NCI-H510A treated with DMSO at 0.1 percent for 48 hours (cell line): ENCODE results near the gene CDK14.

ENCODE experiments used
- DNase-seq: peaks from one replicate; lab custom pipeline; 2025; lab: John Stamatoyannopoulos, UW

CDK14 gene

GRCh38 chr7:91050677-91051076 is 454.6 kb downstream of the CDK14 start:
- no peak for DNase-seq

GRCh38 chr7:91051966-91052365 is 455.8 kb downstream of the CDK14 start:
- DNase-seq, result no peak

- DNase-seq, result no peak
Observed at GRCh38 chr7:91054374-91054773, 458.3 kb downstream of the CDK14 start.

DNA sequence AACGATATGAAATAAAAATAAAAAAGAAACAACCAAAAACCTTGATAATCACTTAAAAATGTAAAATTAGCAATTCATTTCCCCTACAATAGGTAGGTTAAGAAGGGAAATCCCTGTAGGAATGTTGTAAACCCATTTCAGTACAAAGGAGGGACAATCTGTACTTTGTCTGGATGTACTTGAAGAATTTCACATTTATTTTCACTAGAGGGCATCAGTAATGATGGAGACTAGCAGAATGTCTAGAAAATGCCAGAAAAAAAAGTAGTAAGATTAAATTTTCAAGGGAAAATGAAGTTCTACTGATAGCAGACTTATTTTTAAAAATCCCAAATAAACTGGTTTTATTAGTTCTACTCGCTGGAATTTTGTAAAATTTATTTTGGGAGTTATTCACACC is 459.1 kb downstream of the CDK14 start:
- no peak for DNase-seq

GRCh38 chr7:91062713-91063112 is 466.6 kb downstream of the CDK14 start:
- no peak for DNase-seq

GRCh38 chr7:91064052-91064451 is 467.9 kb downstream of the CDK14 start:
- DNase-seq, result no peak

DNA sequence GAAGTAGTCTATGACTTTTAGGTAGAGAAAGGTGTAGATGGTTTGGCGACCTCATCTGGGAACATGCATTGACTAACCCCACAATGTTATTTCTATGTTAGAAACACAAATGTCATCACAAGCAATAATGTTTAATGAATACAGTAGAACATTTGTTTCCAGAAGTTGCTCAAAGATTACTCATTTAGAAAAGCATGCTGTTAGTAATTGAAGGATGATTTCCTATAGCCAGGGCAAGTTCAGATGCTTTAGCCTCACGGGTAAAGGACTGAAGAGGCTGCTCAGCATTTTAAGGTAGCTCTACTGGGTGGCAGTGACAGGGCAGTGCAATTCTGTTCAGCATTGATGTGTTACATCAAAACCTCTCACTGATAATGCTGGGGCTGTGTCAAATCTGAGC is 468.8 kb downstream of the CDK14 start:
- DNase-seq, result no peak

DNA sequence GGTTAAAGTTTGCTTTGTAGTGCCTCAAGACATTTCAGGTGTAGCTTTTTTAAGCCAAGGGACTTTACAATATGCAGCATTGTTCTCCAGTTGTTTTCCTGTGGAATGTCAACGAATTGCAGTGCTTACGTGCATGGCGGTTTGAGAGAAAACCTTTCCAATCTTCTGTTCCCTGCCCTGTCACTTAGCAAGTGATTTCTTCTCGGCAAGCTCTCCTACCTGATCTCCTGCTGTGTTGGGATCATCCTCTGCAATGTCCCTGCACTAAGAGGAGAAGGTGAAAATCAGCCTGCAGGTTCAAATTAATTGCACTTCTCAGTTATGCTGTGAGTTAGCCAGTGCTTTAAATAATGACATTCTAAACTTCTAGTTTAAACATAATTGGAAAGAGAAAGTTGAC is 470.5 kb downstream of the CDK14 start:
- DNase-seq, result no peak

GRCh38 chr7:91067242-91067641 is 471.1 kb downstream of the CDK14 start:
- DNase-seq, result no peak

DNA sequence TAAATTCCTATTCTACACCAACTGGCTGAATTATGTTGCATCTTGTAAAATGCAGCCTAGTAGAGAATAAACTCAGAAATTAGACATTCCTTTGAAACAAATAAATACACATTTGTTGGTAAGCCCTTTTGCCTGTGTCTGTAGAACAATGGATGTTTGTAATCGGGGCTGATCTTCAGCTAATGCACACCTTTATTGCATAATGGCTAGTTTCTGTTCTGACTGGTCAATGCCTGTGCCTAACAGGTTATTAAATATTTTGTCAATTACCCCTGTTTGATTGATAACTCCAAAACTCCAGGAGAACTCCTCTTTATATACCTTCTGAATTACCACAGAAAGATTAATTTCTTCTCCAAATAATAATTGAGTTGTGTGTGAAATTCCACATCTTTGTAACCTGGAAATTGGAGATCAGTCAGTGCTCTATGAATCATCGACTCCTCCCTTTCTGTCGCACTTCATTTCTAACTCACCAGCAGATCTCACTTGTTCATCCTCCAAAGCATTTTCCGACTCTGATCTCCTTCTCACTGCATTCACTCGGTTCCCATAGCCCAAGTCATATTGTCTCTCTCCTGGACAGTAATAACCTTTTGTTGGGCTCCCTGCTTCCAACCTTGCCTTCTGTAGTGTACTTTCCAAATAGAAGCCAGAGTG is 472.1 kb downstream of the CDK14 start:
- no peak for DNase-seq

GRCh38 chr7:91069146-91069545 is 473.0 kb downstream of the CDK14 start:
- no peak for DNase-seq

DNA sequence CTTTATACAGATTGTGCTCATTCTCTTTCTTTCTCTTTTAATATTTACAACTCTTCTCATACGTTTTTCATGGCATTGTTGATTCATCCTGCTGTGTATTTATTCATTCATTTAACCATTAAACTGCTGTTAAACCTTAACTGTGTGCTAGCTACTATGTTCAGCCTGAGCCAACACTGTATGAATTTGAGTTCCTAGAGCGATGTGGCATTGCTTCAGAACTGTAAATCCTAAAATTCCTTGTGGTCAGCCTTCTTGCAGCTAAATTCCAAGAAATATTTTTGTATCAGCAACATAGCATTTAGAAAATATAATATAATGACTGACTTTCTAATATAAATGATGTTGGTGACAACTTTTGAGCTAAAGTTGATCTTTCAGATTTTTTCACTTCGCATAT is 483.4 kb downstream of the CDK14 start:
- no peak for DNase-seq

DNA sequence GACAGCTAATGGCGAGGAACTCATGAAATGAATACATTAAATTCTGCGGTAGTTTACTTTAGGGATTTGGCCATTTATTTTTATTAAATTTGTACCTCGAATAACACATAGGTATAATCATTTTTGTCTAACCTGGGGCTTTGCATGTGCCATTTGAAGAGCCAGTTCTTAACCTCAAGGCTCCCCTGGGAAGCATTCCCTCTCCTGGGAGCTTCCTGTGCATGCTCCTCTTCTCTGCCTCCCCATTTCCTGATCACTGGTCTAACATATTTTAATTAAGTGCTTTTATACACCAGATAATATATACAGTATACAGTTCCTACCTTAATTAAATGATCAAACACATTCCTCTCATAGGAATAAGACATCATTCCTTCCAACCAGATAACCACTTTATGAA is 484.2 kb downstream of the CDK14 start:
- no peak for DNase-seq

- DNase-seq, result no peak
Observed at GRCh38 chr7:91082038-91082437, 485.9 kb downstream of the CDK14 start.

DNA sequence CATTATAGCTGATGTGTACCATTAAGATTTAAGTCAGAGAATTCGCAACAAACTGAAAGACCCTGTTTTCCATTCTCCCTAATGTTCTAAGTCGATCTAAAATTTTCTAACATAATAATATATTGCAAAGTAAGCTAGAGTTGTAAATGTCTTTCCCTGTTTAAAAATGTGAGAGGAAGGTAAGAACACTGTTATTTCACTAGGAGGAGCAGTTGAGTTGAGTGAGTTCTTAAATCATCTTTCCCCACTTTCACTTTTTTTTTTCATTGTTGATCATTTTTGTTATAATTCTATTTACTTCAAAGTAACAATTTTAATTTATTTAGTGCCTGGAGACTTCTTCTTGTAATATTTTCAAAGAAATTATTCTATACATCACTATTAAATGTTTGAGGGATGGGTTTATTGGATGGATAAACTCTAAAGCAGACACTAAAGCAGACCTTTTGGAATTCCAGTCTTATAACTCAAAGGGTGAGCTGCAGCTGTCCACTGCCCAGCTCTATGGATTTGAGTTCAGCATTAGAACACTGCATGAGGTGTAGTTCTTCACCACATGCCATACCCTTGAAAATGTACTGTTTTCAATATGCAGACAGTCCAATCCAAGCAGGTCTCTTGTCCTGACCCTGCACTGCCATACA is 486.9 kb downstream of the CDK14 start:
- DNase-seq, result peak; percentile 24

DNA sequence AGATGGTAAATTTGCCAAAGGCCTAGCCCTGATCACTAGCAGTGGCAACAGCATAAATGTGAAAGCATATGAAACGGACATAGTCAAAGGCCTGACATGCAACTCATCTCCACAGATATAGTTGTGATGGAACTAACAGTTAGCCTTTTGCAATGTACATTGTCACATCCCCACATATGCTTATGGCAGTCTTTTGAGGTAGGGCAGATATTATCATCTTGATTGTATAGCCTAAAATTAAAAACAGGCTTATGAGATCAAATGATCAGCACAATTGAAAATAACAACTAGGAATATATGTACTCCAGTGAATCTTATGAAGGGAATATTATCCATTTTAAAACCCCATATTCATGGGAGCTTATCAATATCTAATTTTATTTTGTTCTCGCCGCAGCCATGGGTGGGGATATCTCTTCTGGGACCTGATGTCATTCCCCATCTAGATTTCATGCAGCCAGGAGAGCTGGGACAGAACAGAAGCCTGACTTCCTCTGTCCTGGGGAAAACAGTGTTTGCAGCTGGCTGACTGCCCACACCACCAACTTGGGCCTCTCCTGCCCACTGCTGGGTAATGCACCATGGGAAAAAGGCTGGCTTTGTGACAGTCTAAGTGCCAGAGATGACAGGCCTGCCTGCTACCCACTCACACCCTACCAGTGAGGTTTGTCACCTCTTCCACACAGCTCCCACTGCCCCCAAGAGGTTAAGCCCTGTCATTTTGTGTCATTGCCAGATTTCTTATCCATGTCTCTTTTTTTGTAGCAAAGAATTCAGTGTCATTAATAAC is 487.9 kb downstream of the CDK14 start:
- no peak for DNase-seq

GRCh38 chr7:91085175-91085574 is 489.1 kb downstream of the CDK14 start:
- no peak for DNase-seq

- no peak for DNase-seq
Observed at GRCh38 chr7:91086200-91086599, 490.1 kb downstream of the CDK14 start.

DNA sequence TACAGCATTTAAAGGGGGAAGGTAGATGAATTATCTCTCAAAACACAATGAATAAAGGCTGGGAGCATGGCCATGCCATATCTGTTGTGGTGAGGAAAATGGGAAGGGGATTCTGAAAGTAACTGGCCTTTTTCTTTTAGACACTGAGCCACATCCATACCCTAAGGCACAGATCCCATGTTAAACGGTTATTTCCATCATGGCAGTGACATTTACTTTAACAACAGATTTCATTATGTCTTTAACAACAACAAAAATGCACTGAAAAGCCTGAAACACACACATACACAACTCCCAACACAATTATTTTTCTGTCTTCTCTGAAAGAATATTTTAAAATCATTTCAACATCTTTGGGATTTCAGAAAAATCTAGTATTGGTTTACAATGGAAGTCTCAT is 492.0 kb downstream of the CDK14 start:
- DNase-seq, result no peak

DNA sequence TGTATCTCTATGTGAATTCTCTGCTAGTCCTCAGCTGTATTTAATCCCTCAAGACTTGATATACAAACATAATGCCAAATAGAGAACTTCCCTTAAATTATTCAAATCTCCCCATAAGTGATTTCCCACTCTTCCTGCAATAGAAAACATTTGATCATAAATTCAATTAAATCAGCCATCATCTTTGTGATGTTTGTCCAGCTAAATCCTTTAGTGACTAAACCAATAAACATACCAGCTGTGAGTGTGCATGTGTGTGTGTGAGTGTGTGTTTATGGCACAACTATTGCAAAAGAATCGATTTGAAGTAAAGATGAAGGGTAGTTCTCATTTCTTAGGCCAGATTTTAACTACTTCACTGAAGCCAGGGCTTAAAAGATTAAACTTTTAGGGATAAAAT is 492.6 kb downstream of the CDK14 start:
- DNase-seq, result no peak

- peak; percentile 55 for DNase-seq
Observed at GRCh38 chr7:91089382-91089963, 493.4 kb downstream of the CDK14 start.

DNA sequence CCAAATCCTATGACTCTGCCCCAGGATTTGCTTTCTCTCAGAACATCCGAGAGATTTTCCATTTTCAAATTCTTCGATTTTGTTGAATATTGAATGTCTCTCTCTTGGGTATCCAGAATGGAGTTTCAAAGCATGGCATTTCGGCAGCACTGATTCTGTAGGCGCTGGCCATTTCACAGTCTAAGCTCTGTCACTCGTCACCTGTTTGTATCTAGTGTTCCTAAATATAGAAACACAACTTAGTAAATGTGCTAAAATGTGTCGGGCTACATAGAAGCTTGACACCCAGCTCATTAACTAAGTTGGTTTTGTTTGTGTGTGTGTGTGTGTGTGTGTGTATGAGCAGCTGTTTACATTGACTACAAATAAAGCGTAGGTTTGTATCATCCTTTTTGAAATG is 494.6 kb downstream of the CDK14 start:
- no peak for DNase-seq

GRCh38 chr7:91091631-91092030 is 495.5 kb downstream of the CDK14 start:
- DNase-seq, result no peak
